HEK293 (cell line): Measurements from ENCODE around the gene KCNB1.

Experiments used
- CTCF ChIA-PET: fragments of 350-600 bp; formaldehyde crosslinking; extraction: SDS; loops from one replicate; lab custom pipeline; 2021; ENCODE audit warnings: antibody characterized with exemption; lab: Yijun Ruan, JAX
- POLR2A ChIA-PET: fragments of 300-600 bp; formaldehyde crosslinking; extraction: SDS; loops from one replicate; lab custom pipeline; 2020; ENCODE audit warnings: antibody characterized with exemption, inconsistent platforms; lab: Yijun Ruan, JAX
- H3K27ac ChIP-seq: fragments of 200-500 bp; sonication (Bioruptor generic); 2 replicates; pipeline ENCODE4 v1.5.1; 2014; ENCODE audit warnings: low read depth, low read length, control low read depth, inconsistent platforms; ENCODE audit errors: extremely low read depth
- H3K36me3 ChIP-seq, 2 experiments: fragments of 200-500 bp in 1 of 2; sonication (Bioruptor generic) in 1 of 2; 1 replicate in 1 of 2; 2 replicates in 1 of 2; pipeline ENCODE4 v1.5.1; 2014 to 2017; ENCODE audit warnings: inconsistent platforms in 2 of 2, low read length in 2 of 2; ENCODE audit not compliant: control insufficient read depth in 2 of 2, insufficient read depth in 1 of 2
- H3K4me1 ChIP-seq: fragments of 200-500 bp; sonication (Bioruptor generic); 2 replicates; pipeline ENCODE4 v1.5.1; 2014; ENCODE audit warnings: mild to moderate bottlenecking, low read length, inconsistent platforms; ENCODE audit not compliant: control insufficient read depth, insufficient read depth
- H3K4me3 ChIP-seq: 2 replicates; pipeline ENCODE4 v1.5.1; 2011; ENCODE audit warnings: low read depth, mild to moderate bottlenecking, control low read depth, low read length, moderate library complexity
- H3K9me3 ChIP-seq: fragments of 200-500 bp; sonication (Bioruptor generic); 2 replicates; pipeline ENCODE4 v1.5.1; 2014; ENCODE audit warnings: low read depth, low read length, inconsistent platforms; ENCODE audit not compliant: control insufficient read depth, insufficient read depth
- GFI1B ChIP-seq: fragments of 450-650 bp; formaldehyde crosslinking; IDR thresholded peaks from 2 replicates; pipeline ENCODE4 v1.5.1; 2016; ENCODE audit warnings: missing biosample characterization, missing genetic modification characterization
- HOXA7 ChIP-seq: sonication (generic); formaldehyde crosslinking; IDR thresholded peaks from 2 replicates; pipeline ENCODE4 v1.8.1; 2022; ENCODE audit warnings: missing genetic modification reagents, borderline replicate concordance
- HOXC10 ChIP-seq: sonication (generic); formaldehyde crosslinking; IDR thresholded peaks from 2 replicates; pipeline ENCODE4 v1.8.1; 2023; ENCODE audit warnings: mild to moderate bottlenecking, missing genetic modification reagents
- KLF10 ChIP-seq: fragments of 450-650 bp; IDR thresholded peaks from 2 replicates; pipeline ENCODE4 v1.5.1; 2018; ENCODE audit warnings: missing biosample characterization, mild to moderate bottlenecking, missing genetic modification characterization
- KLF16 ChIP-seq: fragments of 450-650 bp; formaldehyde crosslinking; IDR thresholded peaks from 2 replicates; pipeline ENCODE4 v1.5.1; 2017; ENCODE audit warnings: missing biosample characterization, missing genetic modification characterization
- PRDM1 ChIP-seq: fragments of 450-650 bp; formaldehyde crosslinking; IDR thresholded peaks from 2 replicates; pipeline ENCODE4; 2016; ENCODE audit warnings: missing biosample characterization, missing genetic modification characterization
- SETDB1 ChIP-seq: IDR thresholded peaks from one replicate; pipeline ENCODE4 v1.6.1; 2017; ENCODE audit warnings: mild to moderate bottlenecking, low read length, moderate library complexity, mixed read lengths; ENCODE audit not compliant: insufficient read length
- ZBTB20 ChIP-seq: fragments of 450-650 bp; formaldehyde crosslinking; IDR thresholded peaks from 2 replicates; pipeline ENCODE4 v1.5.1; 2016; ENCODE audit warnings: missing biosample characterization, missing genetic modification characterization
- ZFHX2 ChIP-seq: fragments of 450-650 bp; formaldehyde crosslinking; conservative IDR thresholded peaks from 2 replicates; pipeline ENCODE4 v1.5.1; 2016; ENCODE audit warnings: missing biosample characterization, missing genetic modification characterization
- ZNF10 ChIP-seq: fragments of 450-650 bp; formaldehyde crosslinking; IDR thresholded peaks from 2 replicates; pipeline ENCODE4 v1.5.1; 2017; ENCODE audit warnings: missing biosample characterization, missing genetic modification characterization
- ZNF140 ChIP-seq: fragments of 450-650 bp; formaldehyde crosslinking; IDR thresholded peaks from 2 replicates; pipeline ENCODE4 v1.5.1; 2016; ENCODE audit warnings: missing biosample characterization, missing genetic modification characterization
- ZNF174 ChIP-seq: fragments of 450-650 bp; formaldehyde crosslinking; IDR thresholded peaks from 2 replicates; pipeline ENCODE4 v1.5.0; 2017; ENCODE audit warnings: missing biosample characterization, mild to moderate bottlenecking, missing genetic modification characterization
- ZNF214 ChIP-seq: fragments of 450-650 bp; formaldehyde crosslinking; IDR thresholded peaks from 2 replicates; pipeline ENCODE4 v1.5.1; 2017; ENCODE audit warnings: missing biosample characterization, mild to moderate bottlenecking, missing genetic modification characterization, borderline replicate concordance
- ZNF423 ChIP-seq: fragments of 450-650 bp; formaldehyde crosslinking; IDR thresholded peaks from 2 replicates; pipeline ENCODE4 v1.5.1; 2016; ENCODE audit warnings: missing biosample characterization, missing genetic modification characterization
- ZNF426 ChIP-seq: fragments of 450-650 bp; formaldehyde crosslinking; IDR thresholded peaks from 2 replicates; pipeline ENCODE4 v1.5.1; 2017; ENCODE audit warnings: missing biosample characterization, missing genetic modification characterization, mild to moderate bottlenecking, inconsistent platforms, moderate library complexity
- ZNF626 ChIP-seq: fragments of 450-650 bp; sonication (Bioruptor Pico); formaldehyde crosslinking; IDR thresholded peaks from 2 replicates; pipeline ENCODE4 v1.5.1; 2018; ENCODE audit warnings: missing biosample characterization, missing genetic modification characterization, inconsistent platforms
- ZNF677 ChIP-seq: fragments of 450-650 bp; IDR thresholded peaks from 2 replicates; pipeline ENCODE4 v1.5.0; 2018; ENCODE audit warnings: missing biosample characterization, mild to moderate bottlenecking, missing genetic modification characterization, moderate library complexity
- ZNF776 ChIP-seq: fragments of 450-650 bp; formaldehyde crosslinking; IDR thresholded peaks from 2 replicates; pipeline ENCODE4 v1.5.0; 2017; ENCODE audit warnings: missing biosample characterization, missing genetic modification characterization, borderline replicate concordance
- ZNF785 ChIP-seq: fragments of 450-650 bp; formaldehyde crosslinking; IDR thresholded peaks from 2 replicates; pipeline ENCODE4 v1.5.1; 2016; ENCODE audit warnings: missing biosample characterization, missing genetic modification characterization
- ZNF791 ChIP-seq: fragments of 450-650 bp; formaldehyde crosslinking; IDR thresholded peaks from 2 replicates; pipeline ENCODE4 v1.5.1; 2016; ENCODE audit warnings: missing biosample characterization, missing genetic modification characterization
- ZNF830 ChIP-seq: fragments of 450-650 bp; IDR thresholded peaks from 2 replicates; pipeline ENCODE4 v1.5.0; 2018; ENCODE audit warnings: missing biosample characterization, missing genetic modification characterization, low read depth, mild to moderate bottlenecking, moderate library complexity
- ZXDB ChIP-seq: fragments of 450-650 bp; formaldehyde crosslinking; IDR thresholded peaks from 2 replicates; pipeline ENCODE4 v1.5.1; 2016; ENCODE audit warnings: missing biosample characterization, missing genetic modification characterization
- TF ChIP-seq, protein P1 (sequence below): fragments of 450-650 bp; formaldehyde crosslinking; IDR thresholded peaks from 2 replicates; pipeline ENCODE4 v1.5.1; 2017; ENCODE audit warnings: missing biosample characterization, missing genetic modification characterization
- TF ChIP-seq, protein P2 (sequence below): fragments of 450-650 bp; formaldehyde crosslinking; optimal IDR thresholded peaks from 2 replicates; pipeline ENCODE3; 2016; ENCODE audit warnings: missing biosample characterization, mild to moderate bottlenecking, missing genetic modification characterization
- TF ChIP-seq, protein P3 (sequence below): fragments of 450-650 bp; formaldehyde crosslinking; IDR thresholded peaks from 2 replicates; pipeline ENCODE4 v1.5.1; 2016; ENCODE audit warnings: missing biosample characterization, missing genetic modification characterization
- TF ChIP-seq, protein P4 (sequence below): fragments of 450-650 bp; formaldehyde crosslinking; IDR thresholded peaks from 2 replicates; pipeline ENCODE4 v1.5.1; 2016; ENCODE audit warnings: missing biosample characterization, missing genetic modification characterization

KCNB1 gene

DNA sequence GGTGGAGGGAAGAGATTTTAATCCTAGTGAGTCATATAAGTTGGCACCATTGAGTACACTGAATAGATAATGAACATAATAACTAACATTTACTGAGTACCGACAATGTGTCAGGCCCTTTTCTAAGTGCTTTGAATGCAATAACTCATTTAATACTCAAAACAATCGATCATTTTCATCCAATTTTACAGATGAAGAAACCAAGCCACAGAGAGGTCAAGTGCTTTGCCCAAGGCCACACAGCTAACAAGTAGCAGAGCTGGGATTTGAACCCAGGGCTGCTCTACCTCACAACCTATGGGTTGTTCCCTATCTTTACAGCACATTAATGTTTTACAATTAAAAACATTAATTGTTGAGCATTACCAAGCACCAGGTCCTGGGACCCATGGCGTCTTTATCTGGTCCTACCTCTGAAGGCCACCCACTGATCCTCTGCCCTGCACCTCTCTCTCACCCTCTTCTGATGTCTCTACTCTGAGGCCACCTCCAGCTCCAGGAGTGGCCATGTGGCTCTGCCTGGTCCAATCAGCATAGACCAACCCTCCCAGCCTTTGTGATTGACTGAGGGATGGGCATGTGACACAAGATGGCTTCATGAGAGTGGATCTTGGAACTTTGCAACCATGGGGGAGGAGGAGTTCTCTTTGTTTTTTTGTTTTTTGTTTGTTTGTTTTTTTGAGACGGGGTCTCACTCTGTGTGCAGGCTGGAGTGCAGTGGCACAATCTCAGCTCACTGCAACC, 83.9 kb downstream of the KCNB1 start:
- H3K36me3 ChIP-seq = no peaks in the 10 kb centered on the region
- ChIA-PET CTCF (interaction anchor here (1.1 to 1.4 kb wide), 2 partner anchors 14 to 15 kb away, joined by 4 to 7 read pairs; no protein-coding TSS in a partner anchor), POLR2A (no interaction called here)
- H3K27ac ChIP-seq = no peak overlapping the region
- H3K9me3 ChIP-seq = no peaks in the 10 kb centered on the region
- TF ChIP-seq, protein P1, sequence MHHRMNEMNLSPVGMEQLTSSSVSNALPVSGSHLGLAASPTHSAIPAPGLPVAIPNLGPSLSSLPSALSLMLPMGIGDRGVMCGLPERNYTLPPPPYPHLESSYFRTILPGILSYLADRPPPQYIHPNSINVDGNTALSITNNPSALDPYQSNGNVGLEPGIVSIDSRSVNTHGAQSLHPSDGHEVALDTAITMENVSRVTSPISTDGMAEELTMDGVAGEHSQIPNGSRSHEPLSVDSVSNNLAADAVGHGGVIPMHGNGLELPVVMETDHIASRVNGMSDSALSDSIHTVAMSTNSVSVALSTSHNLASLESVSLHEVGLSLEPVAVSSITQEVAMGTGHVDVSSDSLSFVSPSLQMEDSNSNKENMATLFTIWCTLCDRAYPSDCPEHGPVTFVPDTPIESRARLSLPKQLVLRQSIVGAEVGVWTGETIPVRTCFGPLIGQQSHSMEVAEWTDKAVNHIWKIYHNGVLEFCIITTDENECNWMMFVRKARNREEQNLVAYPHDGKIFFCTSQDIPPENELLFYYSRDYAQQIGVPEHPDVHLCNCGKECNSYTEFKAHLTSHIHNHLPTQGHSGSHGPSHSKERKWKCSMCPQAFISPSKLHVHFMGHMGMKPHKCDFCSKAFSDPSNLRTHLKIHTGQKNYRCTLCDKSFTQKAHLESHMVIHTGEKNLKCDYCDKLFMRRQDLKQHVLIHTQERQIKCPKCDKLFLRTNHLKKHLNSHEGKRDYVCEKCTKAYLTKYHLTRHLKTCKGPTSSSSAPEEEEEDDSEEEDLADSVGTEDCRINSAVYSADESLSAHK (tag by site-specific recombination) = no peak
- TF ChIP-seq PRDM1 (tag by site-specific recombination) (no peak), ZNF626 (no peak), ZNF423 (tag by site-specific recombination) (no peak), ZNF426 (tag by site-specific recombination) (no peak), ZNF677 (tag by site-specific recombination) (no peak), SETDB1 (no peak), ZNF214 (tag by site-specific recombination) (no peak)
- H3K4me1 ChIP-seq = no peaks in the 10 kb centered on the region
- H3K4me3 ChIP-seq = no peak overlapping the region

DNA sequence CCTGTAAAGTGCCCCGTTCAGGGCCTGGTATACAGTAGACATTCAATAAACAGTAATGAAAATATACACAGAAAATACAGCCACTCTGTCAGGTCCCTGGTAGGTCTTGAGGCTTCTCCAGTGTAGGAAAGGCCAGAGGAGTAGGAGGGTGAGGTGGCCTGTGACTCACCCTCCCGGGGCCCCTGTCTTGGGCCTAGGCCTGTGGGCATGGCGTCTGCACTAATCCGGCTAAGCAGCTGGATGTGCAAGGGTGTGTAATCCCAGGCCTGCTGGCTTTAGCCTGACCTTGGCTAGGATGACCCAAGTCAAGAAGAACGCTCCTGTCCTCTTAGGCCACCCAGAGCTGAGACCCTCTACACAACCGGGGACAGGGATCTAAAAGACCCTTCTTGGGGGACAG, 84.9 kb downstream of the KCNB1 start:
- POLR2A ChIA-PET = no interaction called here
- no peak overlapping the region for H3K4me3 ChIP-seq
- no peaks in the 10 kb centered on the region for H3K4me1 ChIP-seq
- no peaks in the 10 kb centered on the region for H3K36me3 ChIP-seq
- no peaks in the 10 kb centered on the region for H3K9me3 ChIP-seq
- CTCF ChIA-PET = interaction anchor here (0.6 to 1.4 kb wide), 3 partner anchors 8 to 82 kb away, joined by 3 to 7 read pairs (median 3); no protein-coding TSS in a partner anchor
- no peak overlapping the region for H3K27ac ChIP-seq
- TF ChIP-seq ZBTB20 (tag by site-specific recombination) (peak; percentile 62), KLF10 (no peak), ZNF174 (tag by site-specific recombination) (no peak), HOXA7 (CRISPR knock-in tag) (no peak), HOXC10 (CRISPR knock-in tag) (no peak), ZFHX2 (tag by site-specific recombination) (0 out of 2 replicates have a peak, but pooled peaks have one; percentile 15), KLF16 (tag by site-specific recombination) (no peak), ZNF791 (tag by site-specific recombination) (no peak), ZXDB (no peak), SETDB1 (no peak), ZNF140 (tag by site-specific recombination) (no peak), GFI1B (tag by site-specific recombination) (no peak), ZNF776 (tag by site-specific recombination) (no peak), ZNF830 (tag by site-specific recombination) (no peak), ZNF10 (no peak), ZNF785 (no peak)
- TF ChIP-seq, protein P2, sequence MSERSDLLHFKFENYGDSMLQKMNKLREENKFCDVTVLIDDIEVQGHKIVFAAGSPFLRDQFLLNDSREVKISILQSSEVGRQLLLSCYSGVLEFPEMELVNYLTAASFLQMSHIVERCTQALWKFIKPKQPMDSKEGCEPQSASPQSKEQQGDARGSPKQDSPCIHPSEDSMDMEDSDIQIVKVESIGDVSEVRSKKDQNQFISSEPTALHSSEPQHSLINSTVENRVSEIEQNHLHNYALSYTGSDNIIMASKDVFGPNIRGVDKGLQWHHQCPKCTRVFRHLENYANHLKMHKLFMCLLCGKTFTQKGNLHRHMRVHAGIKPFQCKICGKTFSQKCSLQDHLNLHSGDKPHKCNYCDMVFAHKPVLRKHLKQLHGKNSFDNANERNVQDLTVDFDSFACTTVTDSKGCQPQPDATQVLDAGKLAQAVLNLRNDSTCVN (tag by site-specific recombination) = no peak
- TF ChIP-seq, protein P3, sequence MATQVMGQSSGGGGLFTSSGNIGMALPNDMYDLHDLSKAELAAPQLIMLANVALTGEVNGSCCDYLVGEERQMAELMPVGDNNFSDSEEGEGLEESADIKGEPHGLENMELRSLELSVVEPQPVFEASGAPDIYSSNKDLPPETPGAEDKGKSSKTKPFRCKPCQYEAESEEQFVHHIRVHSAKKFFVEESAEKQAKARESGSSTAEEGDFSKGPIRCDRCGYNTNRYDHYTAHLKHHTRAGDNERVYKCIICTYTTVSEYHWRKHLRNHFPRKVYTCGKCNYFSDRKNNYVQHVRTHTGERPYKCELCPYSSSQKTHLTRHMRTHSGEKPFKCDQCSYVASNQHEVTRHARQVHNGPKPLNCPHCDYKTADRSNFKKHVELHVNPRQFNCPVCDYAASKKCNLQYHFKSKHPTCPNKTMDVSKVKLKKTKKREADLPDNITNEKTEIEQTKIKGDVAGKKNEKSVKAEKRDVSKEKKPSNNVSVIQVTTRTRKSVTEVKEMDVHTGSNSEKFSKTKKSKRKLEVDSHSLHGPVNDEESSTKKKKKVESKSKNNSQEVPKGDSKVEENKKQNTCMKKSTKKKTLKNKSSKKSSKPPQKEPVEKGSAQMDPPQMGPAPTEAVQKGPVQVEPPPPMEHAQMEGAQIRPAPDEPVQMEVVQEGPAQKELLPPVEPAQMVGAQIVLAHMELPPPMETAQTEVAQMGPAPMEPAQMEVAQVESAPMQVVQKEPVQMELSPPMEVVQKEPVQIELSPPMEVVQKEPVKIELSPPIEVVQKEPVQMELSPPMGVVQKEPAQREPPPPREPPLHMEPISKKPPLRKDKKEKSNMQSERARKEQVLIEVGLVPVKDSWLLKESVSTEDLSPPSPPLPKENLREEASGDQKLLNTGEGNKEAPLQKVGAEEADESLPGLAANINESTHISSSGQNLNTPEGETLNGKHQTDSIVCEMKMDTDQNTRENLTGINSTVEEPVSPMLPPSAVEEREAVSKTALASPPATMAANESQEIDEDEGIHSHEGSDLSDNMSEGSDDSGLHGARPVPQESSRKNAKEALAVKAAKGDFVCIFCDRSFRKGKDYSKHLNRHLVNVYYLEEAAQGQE (tag by site-specific recombination) = no peak
- TF ChIP-seq, protein P4, sequence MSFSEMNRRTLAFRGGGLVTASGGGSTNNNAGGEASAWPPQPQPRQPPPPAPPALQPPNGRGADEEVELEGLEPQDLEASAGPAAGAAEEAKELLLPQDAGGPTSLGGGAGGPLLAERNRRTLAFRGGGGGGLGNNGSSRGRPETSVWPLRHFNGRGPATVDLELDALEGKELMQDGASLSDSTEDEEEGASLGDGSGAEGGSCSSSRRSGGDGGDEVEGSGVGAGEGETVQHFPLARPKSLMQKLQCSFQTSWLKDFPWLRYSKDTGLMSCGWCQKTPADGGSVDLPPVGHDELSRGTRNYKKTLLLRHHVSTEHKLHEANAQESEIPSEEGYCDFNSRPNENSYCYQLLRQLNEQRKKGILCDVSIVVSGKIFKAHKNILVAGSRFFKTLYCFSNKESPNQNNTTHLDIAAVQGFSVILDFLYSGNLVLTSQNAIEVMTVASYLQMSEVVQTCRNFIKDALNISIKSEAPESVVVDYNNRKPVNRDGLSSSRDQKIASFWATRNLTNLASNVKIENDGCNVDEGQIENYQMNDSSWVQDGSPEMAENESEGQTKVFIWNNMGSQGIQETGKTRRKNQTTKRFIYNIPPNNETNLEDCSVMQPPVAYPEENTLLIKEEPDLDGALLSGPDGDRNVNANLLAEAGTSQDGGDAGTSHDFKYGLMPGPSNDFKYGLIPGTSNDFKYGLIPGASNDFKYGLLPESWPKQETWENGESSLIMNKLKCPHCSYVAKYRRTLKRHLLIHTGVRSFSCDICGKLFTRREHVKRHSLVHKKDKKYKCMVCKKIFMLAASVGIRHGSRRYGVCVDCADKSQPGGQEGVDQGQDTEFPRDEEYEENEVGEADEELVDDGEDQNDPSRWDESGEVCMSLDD = 0 out of 2 replicates have a peak, but pooled peaks have one; percentile 27
